Suprapubic skin (tissue), 4 donors: ENCODE results near the gene ZFP64.

Source experiments
- EP300 ChIP-seq: sonication (generic); formaldehyde crosslinking; IDR thresholded peaks from one replicate; pipeline ENCODE4 v1.6.1; 2017; ENCODE audit warnings: antibody characterized with exemption
- POLR2A ChIP-seq, 2 donors: fragments of 450-650 bp; IDR thresholded peaks; one replicate each; pipeline ENCODE4 v1.6.1; 2017; ENCODE audit warnings: antibody characterized with exemption in 2 of 2, mild to moderate bottlenecking in 2 of 2, moderate library complexity in 2 of 2
- POLR2AphosphoS5 ChIP-seq, 3 donors: sonication (generic); formaldehyde crosslinking; IDR thresholded peaks; one replicate each; pipeline ENCODE4 v1.6.1; 2017; ENCODE audit warnings: antibody characterized with exemption in 3 of 3
- TF ChIP-seq, protein P1 (sequence below), 2 donors: fragments of 200-600 bp in 1 of 2; fragments of 450-650 bp in 1 of 2; sonication (generic) in 1 of 2; IDR thresholded peaks; one replicate each; pipeline ENCODE4 v1.5.1; 2016 to 2019; ENCODE audit warnings: antibody characterized with exemption in 2 of 2, mild to moderate bottlenecking in 1 of 2, moderate library complexity in 1 of 2

DNA sequence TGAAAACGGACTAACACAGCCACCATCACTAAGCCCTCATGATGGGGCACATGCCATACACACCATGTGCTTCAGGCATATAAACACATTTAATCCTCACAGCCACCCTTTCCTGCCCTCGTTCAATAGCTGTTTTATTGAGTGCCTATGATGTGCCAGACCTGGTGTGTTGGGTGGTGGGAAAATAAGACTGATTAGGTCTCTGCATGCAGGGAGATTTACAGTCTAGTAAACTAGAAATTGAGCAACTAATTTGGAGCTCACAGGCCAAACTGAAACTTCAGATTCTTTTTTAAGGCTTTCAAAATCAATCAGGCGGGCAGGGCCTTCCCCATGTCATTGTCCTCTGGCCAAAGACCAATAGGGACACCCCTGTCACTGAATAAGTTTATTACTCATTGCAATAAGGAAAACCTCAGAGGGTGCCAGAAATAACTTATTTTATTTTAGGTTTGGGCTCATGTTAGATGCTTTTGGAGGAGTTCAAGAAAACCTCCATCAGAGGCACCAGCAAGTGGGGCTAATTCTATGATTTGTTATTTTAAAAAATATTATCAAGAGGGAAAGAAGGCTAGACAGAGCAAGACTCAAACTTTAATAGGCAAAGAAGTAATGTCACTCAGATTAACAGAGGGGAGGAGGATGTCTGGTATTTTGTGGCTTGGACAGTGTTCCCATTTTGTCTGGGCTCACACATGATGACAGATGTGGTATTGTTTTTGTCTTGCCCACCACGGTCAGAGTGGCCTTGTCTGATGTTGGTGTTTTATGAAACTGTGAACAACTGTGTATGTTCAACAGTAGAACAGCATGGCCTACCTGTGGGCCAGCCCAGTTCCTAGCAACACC lies 12.0 kb downstream of the ZFP64 start:
- TF ChIP-seq, protein P1, sequence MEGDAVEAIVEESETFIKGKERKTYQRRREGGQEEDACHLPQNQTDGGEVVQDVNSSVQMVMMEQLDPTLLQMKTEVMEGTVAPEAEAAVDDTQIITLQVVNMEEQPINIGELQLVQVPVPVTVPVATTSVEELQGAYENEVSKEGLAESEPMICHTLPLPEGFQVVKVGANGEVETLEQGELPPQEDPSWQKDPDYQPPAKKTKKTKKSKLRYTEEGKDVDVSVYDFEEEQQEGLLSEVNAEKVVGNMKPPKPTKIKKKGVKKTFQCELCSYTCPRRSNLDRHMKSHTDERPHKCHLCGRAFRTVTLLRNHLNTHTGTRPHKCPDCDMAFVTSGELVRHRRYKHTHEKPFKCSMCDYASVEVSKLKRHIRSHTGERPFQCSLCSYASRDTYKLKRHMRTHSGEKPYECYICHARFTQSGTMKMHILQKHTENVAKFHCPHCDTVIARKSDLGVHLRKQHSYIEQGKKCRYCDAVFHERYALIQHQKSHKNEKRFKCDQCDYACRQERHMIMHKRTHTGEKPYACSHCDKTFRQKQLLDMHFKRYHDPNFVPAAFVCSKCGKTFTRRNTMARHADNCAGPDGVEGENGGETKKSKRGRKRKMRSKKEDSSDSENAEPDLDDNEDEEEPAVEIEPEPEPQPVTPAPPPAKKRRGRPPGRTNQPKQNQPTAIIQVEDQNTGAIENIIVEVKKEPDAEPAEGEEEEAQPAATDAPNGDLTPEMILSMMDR (IDR thresholded peaks at IDR 0.05), result no peak
- TF ChIP-seq POLR2A (IDR thresholded peaks at IDR 0.05) (no peak), EP300 (no peak), POLR2AphosphoS5 (IDR thresholded peaks at IDR 0.05) (no peak)
